GM12875 (cell line): ENCODE results near the gene NAT9.

Source experiments
- H3K4me3 ChIP-seq: one replicate; pipeline ENCODE4 v1.5.1; 2011; ENCODE audit warnings: low read depth, low read length, control low read depth
- CTCF ChIP-seq: IDR thresholded peaks from 2 replicates; pipeline ENCODE4 v1.5.1; 2011; ENCODE audit warnings: low read depth, mild to moderate bottlenecking, control low read depth, inconsistent platforms, low read length, moderate library complexity, borderline replicate concordance; ENCODE audit not compliant: insufficient read depth

The NAT9 gene

GRCh38 chr17:74739227-74739831, 36.8 kb downstream of the NAT9 start:
- TF ChIP-seq CTCF = no peak
- H3K4me3 ChIP-seq = no peak overlapping the region

- peak overlapping the region; percentile 52 for H3K4me3 ChIP-seq
- TF ChIP-seq CTCF = no peak
These were observed 37.8 kb downstream of the NAT9 start for GRCh38 chr17:74738051-74738996.

- peak; percentile 66 for TF ChIP-seq CTCF
- H3K4me3 ChIP-seq = peak overlapping the region; percentile 52
These were observed 38.7 kb downstream of the NAT9 start for GRCh38 chr17:74737299-74738050.

- H3K4me3 ChIP-seq = peak within 1 kb of the TSS; percentile 52
- TF ChIP-seq CTCF = peak; percentile 76
These were observed 39.4 kb downstream of the NAT9 start, which contains the start of gene RAB37 for GRCh38 chr17:74736513-74737298. TSS of gene RAB37 (plus strand) at chr17:74737256. CDS start at chr17:74737273, 17 bp downstream.

- TF ChIP-seq CTCF = no peak
- no peak overlapping the region for H3K4me3 ChIP-seq
These were observed 41.9 kb downstream of the NAT9 start for GRCh38 chr17:74734256-74734655.

GRCh38 chr17:74733365-74734122, 42.6 kb downstream of the NAT9 start:
- no peak overlapping the region for H3K4me3 ChIP-seq
- TF ChIP-seq CTCF = no peak
